Measurements from ENCODE around the gene CROT. TPM values are rescaled to one million over a fixed set of nuclear protein-coding genes. Genes with fewer than 3 reads are reported as not detected.

The CROT gene
- total RNA-seq, 1 donor from 2014 or later = 9.5 TPM

- DNase-seq (no peak), ATAC-seq (no peak)
- intact Hi-C loops (cut with DNase I) = no loop called here
- peaks cover 26% of the 10 kb centered on the region for H3K9me3 ChIP-seq
- H3K4me3 ChIP-seq = no peak overlapping the region
- H3K4me1 ChIP-seq = no peaks in the 10 kb centered on the region
- no peaks in the 10 kb centered on the region for H3K27me3 ChIP-seq (ENCODE audit: low read depth)
- no peak overlapping the region for H3K27ac ChIP-seq
- no peak for TF ChIP-seq CTCF (IDR thresholded peaks at IDR 0.05)
- H3K36me3 ChIP-seq = peaks cover 5% of the 10 kb centered on the region
Observed at GRCh38 chr7:87332321-87332720, 13.1 kb upstream of the CROT start.

DNA sequence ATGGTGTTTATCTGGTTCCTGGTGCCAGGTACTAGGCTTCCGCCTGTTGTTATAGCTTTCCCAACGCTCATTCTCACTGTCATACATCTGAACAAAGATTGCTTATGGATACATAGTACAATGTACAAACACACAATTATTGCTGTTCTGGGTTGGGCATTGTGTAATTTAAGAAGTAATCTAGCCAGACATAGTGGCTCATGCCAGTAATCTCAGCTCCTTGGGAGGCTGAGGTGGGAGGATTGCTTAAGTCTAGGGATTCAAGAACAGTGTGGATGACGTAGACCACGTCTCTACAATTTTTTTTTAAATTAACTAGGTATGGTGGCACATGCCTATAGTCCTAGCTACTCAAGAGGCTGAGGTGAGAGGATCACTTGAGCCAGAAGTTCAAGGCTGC, 9.3 kb upstream of the CROT start:
- no peaks in the 10 kb centered on the region for H3K4me1 ChIP-seq
- no peak for DNase-seq
- intact Hi-C loops (cut with DNase I) = no loop called here
- no peak overlapping the region for H3K4me3 ChIP-seq
- no peak overlapping the region for H3K27ac ChIP-seq
- peaks cover 12% of the 10 kb centered on the region for H3K36me3 ChIP-seq
- no peaks in the 10 kb centered on the region for H3K9me3 ChIP-seq
- no peaks in the 10 kb centered on the region for H3K27me3 ChIP-seq (ENCODE audit: low read depth)
- no peak for ATAC-seq
- TF ChIP-seq CTCF (IDR thresholded peaks at IDR 0.05) = no peak

GRCh38 chr7:87337331-87337730, 8.1 kb upstream of the CROT start:
- no peak for DNase-seq
- ATAC-seq = no peak
- intact Hi-C loops (cut with DNase I) = no loop called here
- Histone ChIP-seq H3K4me1 (no peaks in the 10 kb centered on the region), H3K4me3 (no peak overlapping the region), H3K9me3 (no peaks in the 10 kb centered on the region), H3K36me3 (peaks cover 15% of the 10 kb centered on the region), H3K27ac (no peak overlapping the region), H3K27me3 (ENCODE audit: low read depth) (no peaks in the 10 kb centered on the region)
- TF ChIP-seq CTCF (IDR thresholded peaks at IDR 0.05) = no peak

DNA sequence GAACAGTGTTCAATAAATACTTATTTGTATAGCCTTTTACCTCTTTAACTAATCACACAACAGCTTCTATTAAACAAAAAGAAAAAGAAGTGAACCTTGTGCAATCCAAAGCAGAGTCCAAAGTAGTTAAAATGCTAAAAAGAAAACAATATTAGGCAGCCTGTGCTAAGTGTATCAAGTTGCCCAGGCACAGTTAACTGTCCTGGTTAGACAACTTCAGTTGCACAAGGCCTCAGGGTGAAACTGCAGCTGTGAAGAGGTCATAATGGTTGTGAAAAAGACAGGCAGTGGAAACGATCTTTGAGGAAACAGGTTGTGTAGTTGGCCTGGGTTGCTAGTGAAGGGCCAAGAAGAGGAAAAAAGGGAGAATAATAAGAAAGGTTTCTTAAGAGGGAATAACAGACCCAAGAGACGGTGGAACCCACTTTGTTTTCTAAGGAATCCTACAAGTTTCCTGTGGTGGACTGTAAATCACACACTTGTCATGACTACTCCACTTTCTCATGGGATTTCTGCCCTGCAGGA, 6.0 kb upstream of the CROT start:
- ATAC-seq = no peak
- Histone ChIP-seq H3K36me3 (peaks cover 15% of the 10 kb centered on the region), H3K9me3 (no peaks in the 10 kb centered on the region), H3K27me3 (ENCODE audit: low read depth) (no peaks in the 10 kb centered on the region), H3K27ac (no peak overlapping the region), H3K4me3 (no peak overlapping the region), H3K4me1 (peaks cover 14% of the 10 kb centered on the region)
- intact Hi-C loops (cut with DNase I) = no loop called here
- no peak for TF ChIP-seq CTCF (IDR thresholded peaks at IDR 0.05)
- no peak for DNase-seq

GRCh38 chr7:87341441-87341840, 4.0 kb upstream of the CROT start:
- ATAC-seq = no peak
- no peak for TF ChIP-seq CTCF (IDR thresholded peaks at IDR 0.05)
- no peaks in the 10 kb centered on the region for H3K9me3 ChIP-seq
- H3K4me1 ChIP-seq = peaks cover 26% of the 10 kb centered on the region
- H3K36me3 ChIP-seq = peaks cover 10% of the 10 kb centered on the region
- H3K27me3 ChIP-seq (ENCODE audit: low read depth) = no peaks in the 10 kb centered on the region
- DNase-seq = no peak
- H3K27ac ChIP-seq = no peak overlapping the region
- H3K4me3 ChIP-seq = no peak overlapping the region
- intact Hi-C loops (cut with DNase I) = no loop called here

- TF ChIP-seq CTCF (IDR thresholded peaks at IDR 0.05) = no peak
- peaks cover 10% of the 10 kb centered on the region for H3K36me3 ChIP-seq
- no peak overlapping the region for H3K27ac ChIP-seq
- H3K4me3 ChIP-seq = no peak overlapping the region
- H3K9me3 ChIP-seq = no peaks in the 10 kb centered on the region
- no peaks in the 10 kb centered on the region for H3K27me3 ChIP-seq (ENCODE audit: low read depth)
- peaks cover 29% of the 10 kb centered on the region for H3K4me1 ChIP-seq
- intact Hi-C loops (cut with DNase I) = no loop called here
- no peak for DNase-seq
- ATAC-seq = no peak
Observed at GRCh38 chr7:87342231-87342630, 3.2 kb upstream of the CROT start.
